Fibroblast of skin of left quadriceps (primary cell): ENCODE data around the gene VPS51.
A peak's percentile ranks its signal among the peaks of the same experiment; 100 is the strongest.

ENCODE experiments used
- DNase-seq, 2 experiments: peaks; one replicate each; pipeline ENCODE4 v3.0.0-alpha.2; 2013; ENCODE audit warnings: low read depth in 2 of 2

The VPS51 gene

GRCh38 chr11:65095974-65096806, at the start of gene VPS51:
TSS of gene VPS51 (plus strand) at chr11:65096214. CDS start at chr11:65096251, 37 bp downstream.
- peak; percentile 79 to 82 for DNase-seq

GRCh38 chr11:65047581-65048422, 48.2 kb upstream of the VPS51 start:
- DNase-seq: no peak

- no peak for DNase-seq
Observed at GRCh38 chr11:65051398-65051858, 44.6 kb upstream of the VPS51 start.

- no peak for DNase-seq
Observed at GRCh38 chr11:65053827-65054508, 42.0 kb upstream of the VPS51 start.

GRCh38 chr11:65055538-65055937, 40.5 kb upstream of the VPS51 start:
- DNase-seq: no peak

GRCh38 chr11:65056999-65057398, 39.0 kb upstream of the VPS51 start:
- no peak for DNase-seq

GRCh38 chr11:65057526-65057925, 38.5 kb upstream of the VPS51 start:
- no peak for DNase-seq

GRCh38 chr11:65058012-65058411, 38.0 kb upstream of the VPS51 start:
- no peak for DNase-seq

- no peak for DNase-seq
Observed at GRCh38 chr11:65058419-65059054, 37.5 kb upstream of the VPS51 start, which contains the start of gene NAALADL1. TSS of gene NAALADL1 (minus strand) at chr11:65058553. CDS start at chr11:65058521, 32 bp downstream.

- no peak for DNase-seq
Observed at GRCh38 chr11:65059523-65059922, 36.5 kb upstream of the VPS51 start.

- DNase-seq: no peak
Observed at GRCh38 chr11:65059959-65060824, 35.8 kb upstream of the VPS51 start.

GRCh38 chr11:65060913-65061408, 35.1 kb upstream of the VPS51 start:
- DNase-seq: no peak

GRCh38 chr11:65063532-65063931, 32.5 kb upstream of the VPS51 start:
- DNase-seq: no peak

- no peak for DNase-seq
Observed at GRCh38 chr11:65064847-65065240, 31.2 kb upstream of the VPS51 start.

GRCh38 chr11:65065851-65066250, 30.2 kb upstream of the VPS51 start:
- no peak for DNase-seq

- no peak for DNase-seq
Observed at GRCh38 chr11:65066315-65066714, 29.7 kb upstream of the VPS51 start.

- DNase-seq: no peak
Observed at GRCh38 chr11:65066805-65067291, 29.2 kb upstream of the VPS51 start.

- no peak for DNase-seq
Observed at GRCh38 chr11:65067446-65067845, 28.6 kb upstream of the VPS51 start.

- DNase-seq: no peak
Observed at GRCh38 chr11:65069217-65069616, 26.8 kb upstream of the VPS51 start.
